ENCODE results near the gene QRICH1. TPM values are rescaled to one million over a fixed set of nuclear protein-coding genes. Genes with fewer than 3 reads are reported as not detected.

Gene QRICH1
- total RNA-seq, 1 experiment from 2014 or later, result 151 TPM

DNA sequence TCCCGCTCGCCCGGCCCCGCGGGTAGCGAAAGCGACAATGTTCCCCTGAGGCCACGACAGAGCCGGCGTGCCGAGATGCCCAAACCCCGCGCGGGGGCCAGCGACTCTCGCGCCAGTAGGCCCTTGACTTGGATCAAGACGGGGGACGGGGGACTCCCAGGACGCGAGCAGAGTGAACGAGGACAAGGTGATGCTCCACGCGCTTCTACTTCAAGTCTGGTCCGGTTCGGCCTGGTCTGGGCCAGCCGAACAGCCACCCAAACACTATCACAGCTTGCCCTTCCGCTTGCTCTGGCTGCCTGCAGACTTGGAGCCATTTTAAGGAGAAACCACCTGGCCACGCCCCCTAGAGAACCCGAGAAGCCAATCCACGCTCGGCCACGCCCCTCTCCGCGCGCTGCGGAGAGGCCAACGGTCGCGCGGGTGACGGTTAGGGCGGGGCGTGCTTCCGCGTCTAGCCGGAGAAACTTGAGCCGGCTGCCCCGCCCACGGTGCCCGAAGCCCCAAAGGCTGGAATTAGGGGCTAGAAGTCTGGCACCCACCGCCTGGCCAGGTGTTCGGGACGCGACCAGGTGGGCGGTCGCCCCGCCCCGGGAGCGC is 72.6 kb downstream of the QRICH1 start:
- H3K56ac ChIP-seq (ENCODE audit: insufficient read length, low read depth, low read length), result no peak overlapping the region
- peaks cover 2% of the 10 kb centered on the region for H4K20me1 ChIP-seq (ENCODE audit: control insufficient read depth, insufficient read depth, insufficient read length)
- H3T11ph ChIP-seq (ENCODE audit: low read length), result no peak overlapping the region
- H3K27me3 ChIP-seq (ENCODE audit: insufficient read depth, low read length), result no peaks in the 10 kb centered on the region
- H4K8ac ChIP-seq (replicated peaks; ENCODE audit: insufficient read length, low read depth, low read length), result no peak overlapping the region
- H2BK12ac ChIP-seq (ENCODE audit: insufficient read length, low read depth, low read length), result no peak overlapping the region
- H3K9ac ChIP-seq (ENCODE audit: extremely low read depth, insufficient read length, low read length), result peak overlapping the region; percentile 85
- TF ChIP-seq, protein P1, sequence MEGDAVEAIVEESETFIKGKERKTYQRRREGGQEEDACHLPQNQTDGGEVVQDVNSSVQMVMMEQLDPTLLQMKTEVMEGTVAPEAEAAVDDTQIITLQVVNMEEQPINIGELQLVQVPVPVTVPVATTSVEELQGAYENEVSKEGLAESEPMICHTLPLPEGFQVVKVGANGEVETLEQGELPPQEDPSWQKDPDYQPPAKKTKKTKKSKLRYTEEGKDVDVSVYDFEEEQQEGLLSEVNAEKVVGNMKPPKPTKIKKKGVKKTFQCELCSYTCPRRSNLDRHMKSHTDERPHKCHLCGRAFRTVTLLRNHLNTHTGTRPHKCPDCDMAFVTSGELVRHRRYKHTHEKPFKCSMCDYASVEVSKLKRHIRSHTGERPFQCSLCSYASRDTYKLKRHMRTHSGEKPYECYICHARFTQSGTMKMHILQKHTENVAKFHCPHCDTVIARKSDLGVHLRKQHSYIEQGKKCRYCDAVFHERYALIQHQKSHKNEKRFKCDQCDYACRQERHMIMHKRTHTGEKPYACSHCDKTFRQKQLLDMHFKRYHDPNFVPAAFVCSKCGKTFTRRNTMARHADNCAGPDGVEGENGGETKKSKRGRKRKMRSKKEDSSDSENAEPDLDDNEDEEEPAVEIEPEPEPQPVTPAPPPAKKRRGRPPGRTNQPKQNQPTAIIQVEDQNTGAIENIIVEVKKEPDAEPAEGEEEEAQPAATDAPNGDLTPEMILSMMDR (conservative IDR thresholded peaks at IDR 0.05), result no peak
- no peak overlapping the region for H2AK5ac ChIP-seq (ENCODE audit: insufficient read length, low read length)
- WGBS (ENCODE audit: extremely low coverage, insufficient read length, low lambda C conversion rate), result no CpG with 5 or more reads among the region's 60 CpGs
- no peak overlapping the region for H3K27ac ChIP-seq (ENCODE audit: insufficient read length, low read depth, low read length)
- peak overlapping the region; percentile 88 for H3K14ac ChIP-seq (ENCODE audit: insufficient read depth, low read length)
- no peak overlapping the region for H3K23ac ChIP-seq (ENCODE audit: insufficient read length, low read depth, low read length)
- H3K9me3 ChIP-seq (ENCODE audit: control insufficient read depth, low read depth, low read length), result no peaks in the 10 kb centered on the region
- H3K4me2 ChIP-seq (ENCODE audit: insufficient read depth, insufficient read length, low read length), result peak overlapping the region; percentile 88
- no peaks in the 10 kb centered on the region for H3K4me1 ChIP-seq (ENCODE audit: insufficient read depth, low read length)
- no peak overlapping the region for H2BK5ac ChIP-seq (ENCODE audit: insufficient read length, low read length)
- no peak overlapping the region for H2AFZ ChIP-seq (ENCODE audit: low read length)
- peak overlapping the region; percentile 55 for H3K4ac ChIP-seq (ENCODE audit: low read depth, low read length)
- Mint-ChIP-seq H3K27me3 (ENCODE audit: low read depth) (no peaks in the 10 kb centered on the region; the same call in 1 of the 2 replicates), H3K27ac (peak overlapping the region; percentile 93 to 98 (median 98)), H3K4me1 (peaks cover 23 to 24% of the 10 kb centered on the region in 2 experiments), H3K9me3 (no peaks in the 10 kb centered on the region), H3K4me3 (peak overlapping the region; percentile 91 to 95), H3K36me3 (ENCODE audit: insufficient read depth in 1 of 3, low read depth in 3 of 3) (peaks cover 30 to 47% (median 41%) of the 10 kb centered on the region in 3 experiments)
- peak overlapping the region; percentile 92 for H3K18ac ChIP-seq (ENCODE audit: insufficient read length, low read depth, low read length)
- DNase-seq, result peak; percentile 98
- no peaks in the 10 kb centered on the region for H3K79me2 ChIP-seq (ENCODE audit: insufficient read depth, low read length)
- no peak overlapping the region for H2BK120ac ChIP-seq (ENCODE audit: low read depth, low read length, poor library complexity, severe bottlenecking)
- H4K5ac ChIP-seq (ENCODE audit: insufficient read length, low read depth, low read length), result peak overlapping the region; percentile 53
- H3K79me1 ChIP-seq (ENCODE audit: insufficient read depth, low read depth, low read length, poor library complexity, severe bottlenecking), result no peaks in the 10 kb centered on the region
- peaks cover 22% of the 10 kb centered on the region for H3K23me2 ChIP-seq (ENCODE audit: insufficient read length, low read depth, low read length, poor library complexity, severe bottlenecking)
- peak overlapping the region; percentile 34 for H4K91ac ChIP-seq (ENCODE audit: insufficient read length, low read depth, low read length)
- H2BK20ac ChIP-seq (ENCODE audit: low read depth, low read length, poor library complexity, severe bottlenecking), result no peak overlapping the region
- H2BK15ac ChIP-seq (ENCODE audit: low read depth, low read length), result no peak overlapping the region; the same call in 1 of the 2 replicates
